Measurements from ENCODE around the gene PTPRD. TPM values are rescaled to one million over a fixed set of nuclear protein-coding genes. Genes with fewer than 3 reads are reported as not detected.

The PTPRD gene
- total RNA-seq, 4 donors from 2014 or later = 19.6 to 78.9 (median 45.6) TPM

DNA sequence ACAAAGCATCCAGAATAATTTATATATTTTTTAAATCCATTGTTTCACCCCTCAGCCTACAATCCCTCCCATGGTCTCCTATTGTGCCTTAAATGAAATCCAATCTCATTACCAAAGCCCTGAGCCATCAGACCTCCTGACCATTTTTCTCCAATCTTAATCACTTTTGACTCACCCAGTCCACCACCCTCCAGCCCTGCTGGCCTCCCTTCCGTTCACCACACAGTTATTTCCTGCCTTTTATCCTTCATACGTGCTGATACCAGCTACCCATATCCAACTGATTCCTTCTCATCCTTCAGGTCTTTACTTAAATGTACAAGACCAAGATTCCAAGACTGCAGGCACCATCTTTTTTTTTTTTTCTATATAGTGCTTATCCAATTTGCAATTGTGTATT, 1786.5 kb downstream of the PTPRD start:
- H3K4me1 ChIP-seq = no peaks in the 10 kb centered on the region
- no peaks in the 10 kb centered on the region for H3K27me3 ChIP-seq
- DNase-seq = no peak
- no peaks in the 10 kb centered on the region for H3K36me3 ChIP-seq
- no peak overlapping the region for H3K27ac ChIP-seq
- TF ChIP-seq POLR2A (IDR thresholded peaks at IDR 0.05) = no peak
- TF ChIP-seq, protein P1, sequence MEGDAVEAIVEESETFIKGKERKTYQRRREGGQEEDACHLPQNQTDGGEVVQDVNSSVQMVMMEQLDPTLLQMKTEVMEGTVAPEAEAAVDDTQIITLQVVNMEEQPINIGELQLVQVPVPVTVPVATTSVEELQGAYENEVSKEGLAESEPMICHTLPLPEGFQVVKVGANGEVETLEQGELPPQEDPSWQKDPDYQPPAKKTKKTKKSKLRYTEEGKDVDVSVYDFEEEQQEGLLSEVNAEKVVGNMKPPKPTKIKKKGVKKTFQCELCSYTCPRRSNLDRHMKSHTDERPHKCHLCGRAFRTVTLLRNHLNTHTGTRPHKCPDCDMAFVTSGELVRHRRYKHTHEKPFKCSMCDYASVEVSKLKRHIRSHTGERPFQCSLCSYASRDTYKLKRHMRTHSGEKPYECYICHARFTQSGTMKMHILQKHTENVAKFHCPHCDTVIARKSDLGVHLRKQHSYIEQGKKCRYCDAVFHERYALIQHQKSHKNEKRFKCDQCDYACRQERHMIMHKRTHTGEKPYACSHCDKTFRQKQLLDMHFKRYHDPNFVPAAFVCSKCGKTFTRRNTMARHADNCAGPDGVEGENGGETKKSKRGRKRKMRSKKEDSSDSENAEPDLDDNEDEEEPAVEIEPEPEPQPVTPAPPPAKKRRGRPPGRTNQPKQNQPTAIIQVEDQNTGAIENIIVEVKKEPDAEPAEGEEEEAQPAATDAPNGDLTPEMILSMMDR (IDR thresholded peaks at IDR 0.05) = no peak
- H3K4me3 ChIP-seq (replicated peaks in 1 of 3) = no peak overlapping the region
- WGBS, 2 donors = 89 to 90% methylated on average over 2 of the region's 2 CpGs
- intact Hi-C loops (cut with DNase I) = no loop called here
- no peaks in the 10 kb centered on the region for H3K9me3 ChIP-seq

- WGBS, 2 donors = 59 to 72% methylated on average over 3 of the region's 3 CpGs
- H3K27ac ChIP-seq = no peak overlapping the region
- TF ChIP-seq, protein P1 (IDR thresholded peaks at IDR 0.05) = no peak
- no peak for TF ChIP-seq POLR2A (IDR thresholded peaks at IDR 0.05)
Measured at GRCh38 chr9:8825585-8826147, 1787.1 kb downstream of the PTPRD start.

DNA sequence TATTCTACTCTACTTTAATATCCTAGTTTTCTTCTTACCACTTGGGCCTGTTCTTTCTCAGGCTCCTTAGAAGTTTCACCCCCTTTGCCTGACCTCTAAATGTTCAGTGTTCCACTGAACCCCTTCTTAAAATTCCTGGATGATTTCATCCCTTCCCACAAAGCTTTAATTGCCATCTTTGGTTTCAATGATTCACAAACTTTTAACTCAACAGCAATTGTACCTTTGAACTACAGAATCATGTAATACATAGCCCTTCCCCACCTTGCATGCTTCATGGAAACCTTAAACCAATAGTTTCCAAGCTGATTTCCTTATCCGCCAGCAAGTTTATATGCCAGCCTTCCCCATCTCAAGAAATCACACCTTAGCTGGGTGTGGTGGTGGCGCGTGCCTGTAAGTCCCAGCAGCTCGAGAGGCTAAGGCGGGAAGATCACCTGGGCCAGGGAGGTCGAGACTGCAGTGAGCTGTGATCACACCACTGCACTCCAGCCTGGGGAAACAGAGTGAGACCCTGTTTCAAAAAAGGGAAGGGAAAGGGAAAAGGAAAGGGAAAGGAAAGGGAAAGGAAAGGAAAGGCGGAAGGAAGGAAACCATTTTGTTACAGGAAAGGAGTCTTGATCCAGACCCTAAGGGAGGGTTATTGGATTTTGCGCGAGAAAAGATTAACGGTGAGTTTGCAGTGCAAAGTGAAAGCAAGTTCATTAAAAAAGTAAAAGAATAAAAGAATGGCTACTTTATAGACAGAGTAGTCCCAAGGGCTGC, 1789.5 kb downstream of the PTPRD start:
- TF ChIP-seq POLR2A (IDR thresholded peaks at IDR 0.05) = no peak
- TF ChIP-seq, protein P1 (IDR thresholded peaks at IDR 0.05) = no peak
- no peak overlapping the region for H3K27ac ChIP-seq
- H3K36me3 ChIP-seq = no peaks in the 10 kb centered on the region
- DNase-seq = no peak
- H3K27me3 ChIP-seq = no peaks in the 10 kb centered on the region
- H3K4me3 ChIP-seq (replicated peaks in 1 of 3) = no peak overlapping the region
- H3K4me1 ChIP-seq = no peaks in the 10 kb centered on the region
- no peaks in the 10 kb centered on the region for H3K9me3 ChIP-seq
- 96 to 98% methylated on average over 10 of the region's 10 CpGs for WGBS, 2 donors
- intact Hi-C loops (cut with DNase I) = no loop called here

More at GRCh38 chr9:8825585-8826147, 1787.1 kb downstream of the PTPRD start:
- intact Hi-C loops (cut with DNase I) = no loop called here
- Histone ChIP-seq H3K27me3 (no peaks in the 10 kb centered on the region), H3K9me3 (no peaks in the 10 kb centered on the region), H3K36me3 (no peaks in the 10 kb centered on the region), H3K4me1 (no peaks in the 10 kb centered on the region), H3K4me3 (replicated peaks in 1 of 3) (no peak overlapping the region)
- no peak for DNase-seq

DNA sequence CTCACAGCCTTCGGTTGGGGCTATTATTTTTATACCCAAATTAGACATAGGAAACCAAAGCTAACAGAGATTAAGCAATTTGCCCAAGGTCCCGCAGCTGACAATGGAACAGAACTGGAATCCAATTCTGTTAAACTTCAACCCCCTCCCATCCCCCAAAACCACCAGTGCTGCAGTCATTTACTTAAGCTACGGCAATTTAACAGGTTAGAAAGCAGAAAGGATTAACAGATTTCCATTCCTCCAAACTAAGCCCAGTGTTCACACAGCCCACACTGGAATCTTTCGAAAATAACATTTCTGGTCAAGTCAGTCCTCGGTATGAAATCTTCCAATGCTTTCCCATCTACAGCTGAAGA, 1790.2 kb downstream of the PTPRD start:
- Histone ChIP-seq H3K4me3 (replicated peaks in 1 of 3) (no peak overlapping the region), H3K27me3 (no peaks in the 10 kb centered on the region), H3K36me3 (no peaks in the 10 kb centered on the region), H3K4me1 (no peaks in the 10 kb centered on the region), H3K9me3 (no peaks in the 10 kb centered on the region), H3K27ac (no peak overlapping the region)
- TF ChIP-seq, protein P1 (IDR thresholded peaks at IDR 0.05) = no peak
- no peak for TF ChIP-seq POLR2A (IDR thresholded peaks at IDR 0.05)
- DNase-seq = no peak
- intact Hi-C loops (cut with DNase I) = no loop called here
- WGBS, 2 donors = 88 to 94% methylated on average over 5 of the region's 5 CpGs

DNA sequence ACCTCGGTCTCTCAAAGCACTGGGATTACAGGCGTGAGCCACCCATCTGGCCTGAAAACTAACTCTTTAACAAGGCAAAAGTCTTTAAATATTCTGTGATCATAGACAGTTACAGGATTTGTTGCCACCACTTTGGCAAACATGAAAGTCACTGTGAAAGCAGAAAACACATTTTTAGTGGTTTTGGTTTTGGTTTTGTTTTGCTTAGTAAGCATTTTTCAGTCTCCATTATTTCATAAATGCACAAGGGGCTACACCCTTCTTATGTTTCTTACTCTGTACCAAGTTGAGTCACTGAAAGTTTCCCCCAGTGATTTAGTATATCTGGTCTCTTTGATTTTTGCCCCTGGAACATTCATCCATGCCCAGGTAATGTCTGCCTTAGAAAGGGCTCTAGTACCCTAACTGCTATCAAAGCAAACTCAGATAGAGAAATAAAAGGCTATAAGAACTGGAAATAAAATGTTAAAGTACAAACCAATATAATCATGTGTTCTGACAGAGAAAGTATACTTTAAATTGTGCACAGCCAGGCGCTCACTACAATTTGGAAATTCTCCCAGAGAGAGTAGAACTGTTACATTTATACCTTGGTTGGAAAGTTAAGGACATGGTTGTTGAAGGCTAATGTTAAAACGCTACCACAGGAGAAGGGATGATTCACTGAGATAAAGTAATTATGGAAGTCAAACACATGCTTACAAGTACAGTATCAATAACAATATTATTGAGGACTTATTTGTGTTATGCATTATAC, 1790.7 kb downstream of the PTPRD start:
- no peak for DNase-seq
- 93 to 96% methylated on average over 4 of the region's 4 CpGs for WGBS, 2 donors
- Histone ChIP-seq H3K4me3 (replicated peaks in 1 of 3) (no peak overlapping the region), H3K9me3 (no peaks in the 10 kb centered on the region), H3K36me3 (no peaks in the 10 kb centered on the region), H3K27me3 (no peaks in the 10 kb centered on the region), H3K4me1 (no peaks in the 10 kb centered on the region), H3K27ac (no peak overlapping the region)
- intact Hi-C loops (cut with DNase I) = no loop called here
- TF ChIP-seq POLR2A (IDR thresholded peaks at IDR 0.05) = no peak

All from thyroid gland (tissue), 4 donors.